LNCAP (cell line): ENCODE results near the gene GTPBP3.

Source experiments
- CTCF ChIP-seq: fragments of 450-650 bp; IDR thresholded peaks from 2 replicates; pipeline ENCODE4 v1.5.1; 2017; ENCODE audit warnings: mild to moderate bottlenecking

The GTPBP3 gene

GRCh38 chr19:17347877-17348276, 10.5 kb downstream of the GTPBP3 start:
- TF ChIP-seq CTCF: no peak

GRCh38 chr19:17348700-17349099, 11.3 kb downstream of the GTPBP3 start:
- no peak for TF ChIP-seq CTCF

- no peak for TF ChIP-seq CTCF
Observed at GRCh38 chr19:17351815-17352435, 14.6 kb downstream of the GTPBP3 start.

GRCh38 chr19:17352608-17353280, 15.4 kb downstream of the GTPBP3 start:
- TF ChIP-seq CTCF: no peak

- no peak for TF ChIP-seq CTCF
Observed at GRCh38 chr19:17353386-17353785, 16.0 kb downstream of the GTPBP3 start.

- TF ChIP-seq CTCF: no peak
Observed at GRCh38 chr19:17357078-17357666, 19.8 kb downstream of the GTPBP3 start.

GRCh38 chr19:17357724-17358123, 20.4 kb downstream of the GTPBP3 start:
- no peak for TF ChIP-seq CTCF
